CD4-positive, CD25-positive, alpha-beta regulatory T cell (primary cell): ENCODE data around the gene RHOXF1. TPM values are rescaled to one million over a fixed set of nuclear protein-coding genes. Genes with fewer than 3 reads are reported as not detected.
"Not testable (repeated sequence)": the region's sequence is repeated elsewhere in the genome, so short reads cannot be mapped to it uniquely, and the experiment has no call there.

ENCODE experiments used
- ATAC-seq, 2 donors: fragments of 150-1000 bp; cut with Tn5 transposase; one replicate each; pipeline ENCODE4 v1.10.0; 2021; ENCODE audit warnings: low read depth in 2 of 2, moderate number of reproducible peaks in 2 of 2, moderate library complexity in 1 of 2
- DNase-seq, 3 donors: peaks; one replicate each; pipeline versions ENCODE4 v3.0.0 to v3.0.0-alpha.2; 2012 to 2022; ENCODE audit warnings: mixed read lengths in 1 of 3
- H3K27ac ChIP-seq: one replicate; pipeline ENCODE4 v1.7.0; 2013; ENCODE audit warnings: mild to moderate bottlenecking, low read length; ENCODE audit not compliant: insufficient read depth, poor library complexity, severe bottlenecking
- H3K27me3 ChIP-seq: one replicate; pipeline ENCODE4 v1.7.0; 2013; ENCODE audit warnings: low read length; ENCODE audit not compliant: control insufficient read depth, insufficient read depth
- H3K36me3 ChIP-seq: one replicate; pipeline ENCODE4 v1.7.0; 2013; ENCODE audit warnings: mild to moderate bottlenecking, low read length, moderate library complexity; ENCODE audit not compliant: control insufficient read depth, insufficient read depth
- H3K4me1 ChIP-seq: 2 replicates; pipeline ENCODE4 v1.7.0; 2013; ENCODE audit warnings: mild to moderate bottlenecking, low read length; ENCODE audit not compliant: insufficient read depth, control insufficient read depth, poor library complexity, severe bottlenecking
- H3K4me3 ChIP-seq: one replicate; pipeline ENCODE4 v1.7.0; 2013; ENCODE audit warnings: low read depth, mild to moderate bottlenecking, low read length, moderate library complexity
- H3K9me3 ChIP-seq, 2 experiments: 1 replicate in 1 of 2; 2 replicates in 1 of 2; pipeline ENCODE4 v1.7.0; 2013; ENCODE audit warnings: low read length in 2 of 2, mild to moderate bottlenecking in 1 of 2, moderate library complexity in 1 of 2; ENCODE audit not compliant: control insufficient read depth in 2 of 2
- H3K27ac Mint-ChIP-seq, 3 donors: one replicate each; pipeline ENCODE4 v1.8.0; 2020 to 2022; ENCODE audit warnings: mild to moderate bottlenecking in 3 of 3, mixed read lengths in 3 of 3, moderate library complexity in 2 of 3
- H3K27me3 Mint-ChIP-seq: one replicate; pipeline ENCODE4 v1.8.0; 2022; ENCODE audit warnings: mild to moderate bottlenecking, mixed read lengths
- H3K36me3 Mint-ChIP-seq: one replicate; pipeline ENCODE4 v1.8.0; 2020; ENCODE audit warnings: mixed read lengths
- H3K4me1 Mint-ChIP-seq, 4 donors: one replicate each; pipeline ENCODE4 v1.8.0; 2020 to 2022; ENCODE audit warnings: mixed read lengths in 4 of 4, mild to moderate bottlenecking in 1 of 4
- H3K4me3 Mint-ChIP-seq, 4 donors: one replicate each; pipeline ENCODE4 v1.8.0; 2020 to 2022; ENCODE audit warnings: mild to moderate bottlenecking in 4 of 4, mixed read lengths in 4 of 4, moderate library complexity in 3 of 4
- H3K9me3 Mint-ChIP-seq, 7 donors: one replicate each; pipeline ENCODE4 v1.8.0; 2020 to 2022; ENCODE audit warnings: mixed read lengths in 7 of 7, mild to moderate bottlenecking in 3 of 7, moderate library complexity in 2 of 7
- polyA plus RNA-seq, 4 donors: library from polyadenylated mRNA; unstranded; fragments of 300-500 nt; fragmentation: Illumina TruSeq; gene quantifications; one replicate each; pipeline ENCODE4 v1.2.3, GENCODE V29; 2021
- total RNA-seq: library from RNA; stranded (reverse); gene quantifications from one replicate; pipeline ENCODE4 v1.2.3, GENCODE V29; 2022

Gene RHOXF1
- total and polyA plus RNA-seq, 5 donors from 2014 or later = 1.8 to 4.7 (median 2.8) TPM; not detected in 1

- ATAC-seq (no peak), DNase-seq (no peak)
- Histone ChIP-seq H3K4me1 (peaks cover 7% of the 10 kb centered on the region), H3K36me3 (no peaks in the 10 kb centered on the region), H3K9me3 (no peaks in the 10 kb centered on the region), H3K27ac (no peak overlapping the region), H3K27me3 (no peaks in the 10 kb centered on the region), H3K4me3 (peak overlapping the region; percentile 13)
- H3K36me3 Mint-ChIP-seq = no peaks in the 10 kb centered on the region
- H3K9me3 Mint-ChIP-seq = peaks cover 0 to 5% (median 0%) of the 10 kb centered on the region in 7 donors
- H3K4me1 Mint-ChIP-seq = peaks cover 10 to 39% (median 24%) of the 10 kb centered on the region in 4 donors
- peak overlapping the region in 2 of 3 donors; percentile 57 to 68 for H3K27ac Mint-ChIP-seq
- no peaks in the 10 kb centered on the region for H3K27me3 Mint-ChIP-seq
- H3K4me3 Mint-ChIP-seq = peak overlapping the region in 1 of 4 donors; percentile 13
Measured at GRCh38 chrX:120144178-120144844, 28.6 kb upstream of the RHOXF1 start.

GRCh38 chrX:120140293-120140981 lies 24.7 kb upstream of the RHOXF1 start:
- peak overlapping the region in 1 of 3 donors; percentile 13 for H3K27ac Mint-ChIP-seq

GRCh38 chrX:120137439-120137838 lies 21.7 kb upstream of the RHOXF1 start:
- Mint-ChIP-seq H3K27ac (peak overlapping the region in 1 of 3 donors; percentile 15), H3K4me1 (peaks cover 5 to 18% (median 12%) of the 10 kb centered on the region in 4 donors), H3K36me3 (peaks cover 4% of the 10 kb centered on the region), H3K9me3 (no peaks in the 10 kb centered on the region), H3K4me3 (peak overlapping the region in 1 of 4 donors; percentile 7), H3K27me3 (no peaks in the 10 kb centered on the region)
- Histone ChIP-seq H3K4me1 (no peaks in the 10 kb centered on the region), H3K27me3 (no peaks in the 10 kb centered on the region), H3K27ac (peak overlapping the region; percentile 42), H3K9me3 (no peaks in the 10 kb centered on the region), H3K36me3 (no peaks in the 10 kb centered on the region), H3K4me3 (no peak overlapping the region)
- ATAC-seq = no peak
- no peak for DNase-seq

More at GRCh38 chrX:120140293-120140981, 24.7 kb upstream of the RHOXF1 start:
- H3K27me3 ChIP-seq = no peaks in the 10 kb centered on the region
- Mint-ChIP-seq H3K9me3 (peaks cover 0 to 2% (median 0%) of the 10 kb centered on the region in 7 donors), H3K4me1 (peaks cover 5 to 29% (median 20%) of the 10 kb centered on the region in 4 donors), H3K36me3 (peaks cover 4% of the 10 kb centered on the region), H3K4me3 (peak overlapping the region in 3 of 4 donors; percentile 47 to 89 (median 70)), H3K27me3 (no peaks in the 10 kb centered on the region)
- H3K4me1 ChIP-seq = peaks cover 7% of the 10 kb centered on the region
- H3K27ac ChIP-seq = no peak overlapping the region
- no peak for ATAC-seq
- H3K36me3 ChIP-seq = no peaks in the 10 kb centered on the region
- peak in 1 of 3 donors; percentile 5 for DNase-seq
- H3K9me3 ChIP-seq = no peaks in the 10 kb centered on the region
- H3K4me3 ChIP-seq = peak overlapping the region; percentile 63

- H3K4me3 Mint-ChIP-seq = peak overlapping the region in 1 of 4 donors; percentile 15
- H3K4me1 Mint-ChIP-seq = peaks cover 5 to 13% (median 9%) of the 10 kb centered on the region in 4 donors
- ATAC-seq = no peak
- H3K9me3 ChIP-seq = no peaks in the 10 kb centered on the region
- no peaks in the 10 kb centered on the region for H3K27me3 ChIP-seq
- no peaks in the 10 kb centered on the region for H3K9me3 Mint-ChIP-seq
- peak overlapping the region in 2 of 3 donors; percentile 47 to 75 for H3K27ac Mint-ChIP-seq
- H3K27ac ChIP-seq = peak overlapping the region; percentile 42
- H3K27me3 Mint-ChIP-seq = no peaks in the 10 kb centered on the region
- peak overlapping the region; percentile 26 for H3K4me3 ChIP-seq
- no peaks in the 10 kb centered on the region for H3K36me3 ChIP-seq
- peaks cover 4% of the 10 kb centered on the region for H3K36me3 Mint-ChIP-seq
- no peak for DNase-seq
- H3K4me1 ChIP-seq = no peaks in the 10 kb centered on the region
Measured at GRCh38 chrX:120136840-120137239, 21.1 kb upstream of the RHOXF1 start.

GRCh38 chrX:120136128-120136527 lies 20.4 kb upstream of the RHOXF1 start:
- H3K9me3 Mint-ChIP-seq = no peaks in the 10 kb centered on the region
- peak overlapping the region; percentile 60 for H3K4me3 ChIP-seq
- peak overlapping the region in 2 of 3 donors; percentile 57 to 75 for H3K27ac Mint-ChIP-seq
- H3K4me1 Mint-ChIP-seq = peaks cover 5 to 7% (median 5%) of the 10 kb centered on the region in 4 donors
- ATAC-seq = no peak
- peak overlapping the region; percentile 69 to 86 (median 80) for H3K4me3 Mint-ChIP-seq
- H3K4me1 ChIP-seq = no peaks in the 10 kb centered on the region
- no peaks in the 10 kb centered on the region for H3K36me3 ChIP-seq
- DNase-seq = peak in 2 of 3 donors; percentile 14 to 31
- H3K27me3 Mint-ChIP-seq = no peaks in the 10 kb centered on the region
- peaks cover 4% of the 10 kb centered on the region for H3K36me3 Mint-ChIP-seq
- H3K27ac ChIP-seq = no peak overlapping the region
- no peaks in the 10 kb centered on the region for H3K9me3 ChIP-seq
- no peaks in the 10 kb centered on the region for H3K27me3 ChIP-seq

GRCh38 chrX:120128306-120128846 lies 12.7 kb upstream of the RHOXF1 start:
- not testable (repeated sequence) for DNase-seq

GRCh38 chrX:120125444-120125843 lies 9.7 kb upstream of the RHOXF1 start:
- H3K36me3 ChIP-seq = no peaks in the 10 kb centered on the region
- H3K4me3 ChIP-seq = no peak overlapping the region
- no peak for DNase-seq
- peaks cover 0 to 6% (median 0%) of the 10 kb centered on the region in 4 donors for H3K4me1 Mint-ChIP-seq
- no peaks in the 10 kb centered on the region for H3K9me3 ChIP-seq
- no peak for ATAC-seq
- H3K27me3 Mint-ChIP-seq = no peaks in the 10 kb centered on the region
- H3K27ac Mint-ChIP-seq = no peak overlapping the region
- no peaks in the 10 kb centered on the region for H3K4me1 ChIP-seq
- peaks cover 0 to 1% (median 0%) of the 10 kb centered on the region in 7 donors for H3K9me3 Mint-ChIP-seq
- H3K36me3 Mint-ChIP-seq = no peaks in the 10 kb centered on the region
- H3K4me3 Mint-ChIP-seq = no peak overlapping the region
- no peak overlapping the region for H3K27ac ChIP-seq
- no peaks in the 10 kb centered on the region for H3K27me3 ChIP-seq

More at GRCh38 chrX:120128306-120128846, 12.7 kb upstream of the RHOXF1 start:
- H3K4me1 ChIP-seq, H3K36me3 Mint-ChIP-seq, H3K27ac Mint-ChIP-seq, H3K4me3 Mint-ChIP-seq, H3K9me3 ChIP-seq, H3K4me3 ChIP-seq, H3K27me3 Mint-ChIP-seq, H3K27me3 ChIP-seq, H3K27ac ChIP-seq, H3K9me3 Mint-ChIP-seq, H3K4me1 Mint-ChIP-seq, H3K36me3 ChIP-seq, ATAC-seq: not testable (repeated sequence)
